GM10266 (cell line): ENCODE measurements around the gene POLR2I.
A peak's percentile ranks its signal among the peaks of the same experiment; 100 is the strongest.
"Not testable (repeated sequence)": the region's sequence is repeated elsewhere in the genome, so short reads cannot be mapped to it uniquely, and the experiment has no call there.

Experiments
- DNase-seq: peaks from one replicate; pipeline ENCODE4 v3.0.0; 2012; ENCODE audit errors: extremely low spot score
- TF ChIP-seq, protein P1 (sequence below): IDR thresholded peaks from 2 replicates; pipeline ENCODE4 v1.5.1; 2012; ENCODE audit warnings: mild to moderate bottlenecking, low read depth; ENCODE audit not compliant: control insufficient read depth, insufficient read depth; ENCODE audit errors: missing control alignments

Gene POLR2I

DNA sequence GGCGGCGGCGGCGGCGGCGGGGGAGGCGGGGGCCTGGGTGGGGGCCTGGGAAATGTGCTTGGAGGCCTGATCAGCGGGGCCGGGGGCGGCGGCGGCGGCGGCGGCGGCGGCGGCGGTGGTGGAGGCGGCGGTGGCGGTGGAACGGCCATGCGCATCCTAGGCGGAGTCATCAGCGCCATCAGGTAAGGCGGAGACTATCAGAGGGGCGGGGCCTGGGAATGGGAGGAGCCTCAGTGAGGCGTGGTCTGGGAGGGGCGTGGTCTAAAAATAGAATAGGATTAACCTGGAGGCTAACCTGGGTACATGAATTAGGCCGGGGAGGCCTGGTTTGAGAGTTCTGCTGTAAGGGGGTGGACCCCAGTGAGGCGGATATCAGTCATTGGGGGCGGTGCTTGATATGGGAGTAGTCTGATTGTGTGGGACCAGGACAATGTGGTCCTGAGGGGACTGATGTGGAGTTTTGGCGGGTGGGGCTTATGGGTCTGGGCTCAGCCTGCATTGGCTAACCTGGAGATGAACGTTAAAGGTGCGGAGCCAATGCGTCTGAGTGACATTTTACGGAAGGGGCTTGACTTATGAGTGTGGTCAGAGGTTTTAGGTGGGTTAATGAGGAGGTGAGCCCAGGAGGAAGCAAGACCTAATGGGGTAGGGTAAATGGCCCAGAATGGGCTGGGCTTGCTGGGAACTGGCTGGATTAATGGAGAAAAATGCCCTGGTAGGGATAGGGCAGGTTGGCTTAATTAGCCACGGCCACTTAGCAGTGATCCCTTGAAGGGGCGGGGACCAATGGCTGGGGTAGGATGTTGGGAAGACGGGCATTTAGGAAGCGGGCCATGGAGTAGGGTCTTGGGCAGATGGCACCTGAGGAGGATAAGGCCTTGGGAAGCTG is 26.6 kb upstream of the POLR2I start:
- TF ChIP-seq, protein P1, sequence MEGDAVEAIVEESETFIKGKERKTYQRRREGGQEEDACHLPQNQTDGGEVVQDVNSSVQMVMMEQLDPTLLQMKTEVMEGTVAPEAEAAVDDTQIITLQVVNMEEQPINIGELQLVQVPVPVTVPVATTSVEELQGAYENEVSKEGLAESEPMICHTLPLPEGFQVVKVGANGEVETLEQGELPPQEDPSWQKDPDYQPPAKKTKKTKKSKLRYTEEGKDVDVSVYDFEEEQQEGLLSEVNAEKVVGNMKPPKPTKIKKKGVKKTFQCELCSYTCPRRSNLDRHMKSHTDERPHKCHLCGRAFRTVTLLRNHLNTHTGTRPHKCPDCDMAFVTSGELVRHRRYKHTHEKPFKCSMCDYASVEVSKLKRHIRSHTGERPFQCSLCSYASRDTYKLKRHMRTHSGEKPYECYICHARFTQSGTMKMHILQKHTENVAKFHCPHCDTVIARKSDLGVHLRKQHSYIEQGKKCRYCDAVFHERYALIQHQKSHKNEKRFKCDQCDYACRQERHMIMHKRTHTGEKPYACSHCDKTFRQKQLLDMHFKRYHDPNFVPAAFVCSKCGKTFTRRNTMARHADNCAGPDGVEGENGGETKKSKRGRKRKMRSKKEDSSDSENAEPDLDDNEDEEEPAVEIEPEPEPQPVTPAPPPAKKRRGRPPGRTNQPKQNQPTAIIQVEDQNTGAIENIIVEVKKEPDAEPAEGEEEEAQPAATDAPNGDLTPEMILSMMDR = no peak
- peak; percentile 96 for DNase-seq

DNA sequence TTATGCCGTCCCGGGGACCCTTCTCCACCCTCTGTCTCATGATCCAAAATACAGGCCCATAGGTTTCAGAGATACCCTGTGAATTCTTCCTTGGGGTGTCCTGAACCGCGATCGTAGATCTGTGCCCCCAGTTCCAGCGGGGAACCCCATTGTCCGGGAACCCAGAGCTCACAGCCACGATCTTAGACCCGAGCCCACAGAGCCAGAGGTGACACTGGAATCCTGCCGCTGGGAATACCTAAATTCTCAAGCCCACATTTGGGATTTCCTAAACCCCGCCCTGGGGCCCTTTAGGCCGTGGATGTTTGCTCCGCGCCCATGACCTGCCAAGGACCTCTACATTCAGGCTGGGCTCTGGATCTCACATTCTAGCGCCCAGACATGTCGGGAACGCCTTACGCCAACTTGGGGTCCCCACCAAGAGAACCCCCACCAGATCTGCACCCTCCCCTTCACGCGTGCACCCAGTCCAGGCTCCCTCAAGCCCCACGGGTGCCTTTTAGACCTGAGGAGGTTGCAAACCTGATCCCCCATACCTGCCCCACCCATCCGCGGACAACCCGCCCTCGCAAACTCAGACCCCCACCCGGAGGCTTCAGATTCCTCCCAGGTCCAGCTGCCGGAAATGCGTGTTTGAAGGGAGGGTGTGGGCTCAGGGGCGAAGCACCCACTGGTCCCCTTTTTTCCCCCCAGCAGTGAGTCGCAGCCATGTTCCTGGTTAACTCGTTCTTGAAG is 25.8 kb upstream of the POLR2I start:
- peak; percentile 89 for DNase-seq

DNA sequence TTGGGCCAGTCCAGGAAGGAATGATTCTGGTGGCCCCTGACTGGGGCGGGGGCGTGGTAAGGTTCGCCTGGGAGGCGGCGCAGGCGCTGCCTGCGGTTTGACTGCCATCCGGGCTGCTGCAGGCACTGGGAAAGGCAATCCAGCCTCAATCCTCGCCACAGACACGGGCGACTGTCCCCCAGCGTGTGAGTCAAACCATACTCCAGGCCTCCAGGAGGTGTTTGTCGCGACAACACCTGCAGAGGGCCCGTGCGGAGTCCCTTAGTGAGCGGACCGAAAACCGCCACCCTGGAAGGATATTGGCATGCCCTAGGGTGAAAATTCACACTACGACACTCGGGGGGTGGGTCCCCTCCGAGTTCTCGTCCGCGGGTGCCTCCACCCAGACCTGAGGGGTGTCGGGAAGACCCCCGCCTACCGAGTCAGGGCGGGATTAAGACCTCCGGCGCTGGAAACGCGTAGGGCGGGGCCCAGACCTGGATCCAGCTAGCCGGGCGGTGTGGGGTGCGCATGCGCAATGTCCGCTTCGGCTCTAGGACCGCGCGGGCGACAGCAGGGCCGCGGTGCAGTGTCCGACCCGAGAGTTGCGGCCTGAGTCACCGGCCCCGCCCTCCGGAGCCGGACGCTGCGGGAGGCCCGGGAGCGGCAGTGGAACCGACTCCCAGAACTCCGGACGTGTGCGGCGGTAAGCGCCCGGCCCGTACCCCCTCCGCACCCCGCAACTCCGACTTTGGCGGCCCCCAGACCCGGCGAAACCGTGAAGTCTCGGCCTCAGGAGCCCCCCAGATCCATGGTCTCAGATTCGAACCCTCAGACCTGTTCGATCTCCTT is 25.0 kb upstream of the POLR2I start, which contains the start of gene CAPNS1:
TSS of gene CAPNS1 (plus strand) at position 594 of the 831 bp plus-strand sequence. CDS start 946 bp downstream, outside the sequence.
- TF ChIP-seq, protein P1 = peak; percentile 5
- peak; percentile 98 for DNase-seq

More for the DNA sequence above, 25.8 kb upstream of the POLR2I start:
- TF ChIP-seq, protein P1 = no peak

DNA sequence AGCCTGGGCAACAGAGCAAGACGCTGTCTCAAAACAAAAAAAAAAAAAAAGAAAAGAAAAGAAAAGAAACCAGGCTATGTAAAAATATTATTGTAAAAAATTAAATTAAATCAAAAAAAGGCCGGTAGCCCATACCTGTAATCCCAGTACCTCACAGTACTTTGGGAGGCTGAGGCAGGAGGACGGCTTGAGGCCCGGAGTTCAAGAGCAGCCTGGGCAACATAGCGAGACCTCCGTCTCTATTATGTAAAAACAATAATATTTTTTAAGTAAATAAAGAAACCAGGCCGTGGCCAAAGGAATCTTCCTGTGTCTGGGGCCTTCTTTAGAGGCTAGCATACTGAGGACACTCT is 24.4 kb upstream of the POLR2I start:
- TF ChIP-seq, protein P1 = no peak
- DNase-seq = no peak

DNA sequence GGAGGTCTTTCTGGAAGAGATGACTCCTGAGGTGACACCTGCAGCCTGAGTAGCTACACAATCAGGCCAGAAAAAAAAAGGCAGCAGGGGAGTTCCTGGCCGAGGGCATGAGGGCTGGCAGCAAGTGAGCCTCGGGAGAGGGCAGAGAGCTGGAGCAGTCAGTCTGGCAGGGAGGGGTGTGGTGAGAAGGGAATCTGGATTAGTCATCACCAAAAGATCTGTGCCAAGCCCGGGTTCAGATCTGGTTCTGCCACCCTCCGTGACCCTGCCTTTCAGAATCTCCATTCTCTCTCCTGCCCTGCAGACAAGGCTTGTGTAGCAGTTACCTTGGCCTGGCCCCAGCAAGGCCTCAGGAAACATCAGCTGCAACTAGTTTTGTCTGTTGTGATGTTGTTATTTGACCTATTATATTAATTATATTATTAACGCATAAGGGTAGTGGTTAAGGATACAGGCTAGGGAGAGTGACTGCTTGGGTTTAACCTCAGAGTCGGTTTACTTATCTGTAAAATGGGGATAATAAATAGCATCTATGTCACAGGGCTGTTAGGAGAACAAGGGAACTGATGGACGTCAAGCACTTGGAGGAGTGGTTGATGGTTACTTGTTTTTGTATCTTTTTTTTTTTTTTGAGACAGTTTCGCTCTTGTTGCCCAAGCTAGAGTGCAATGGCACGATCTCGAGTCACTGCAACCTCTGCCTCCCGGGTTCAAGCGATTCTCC is 22.4 kb upstream of the POLR2I start:
- peak; percentile 5 for DNase-seq
- TF ChIP-seq, protein P1 = no peak

DNA sequence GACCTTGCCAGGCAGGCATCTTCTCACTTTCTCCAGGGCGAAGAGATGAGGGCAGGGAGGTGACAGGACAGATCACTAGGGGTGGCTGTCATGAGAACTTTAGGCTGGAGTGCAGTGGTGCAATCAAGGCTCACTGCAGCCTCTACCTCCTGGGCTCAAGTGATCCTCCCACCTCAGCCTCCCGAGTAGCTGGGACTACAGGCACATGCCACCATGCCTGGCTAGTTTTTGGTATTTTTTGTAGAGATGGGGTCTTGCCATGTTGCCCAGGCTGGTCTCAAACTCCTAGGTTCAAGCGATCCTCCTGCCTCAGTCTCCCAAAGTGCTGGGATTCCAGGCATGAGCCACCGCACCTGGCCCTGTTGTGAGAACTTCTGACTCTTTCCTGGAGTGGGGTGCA is 20.2 kb upstream of the POLR2I start:
- not testable (repeated sequence) for DNase-seq

DNA sequence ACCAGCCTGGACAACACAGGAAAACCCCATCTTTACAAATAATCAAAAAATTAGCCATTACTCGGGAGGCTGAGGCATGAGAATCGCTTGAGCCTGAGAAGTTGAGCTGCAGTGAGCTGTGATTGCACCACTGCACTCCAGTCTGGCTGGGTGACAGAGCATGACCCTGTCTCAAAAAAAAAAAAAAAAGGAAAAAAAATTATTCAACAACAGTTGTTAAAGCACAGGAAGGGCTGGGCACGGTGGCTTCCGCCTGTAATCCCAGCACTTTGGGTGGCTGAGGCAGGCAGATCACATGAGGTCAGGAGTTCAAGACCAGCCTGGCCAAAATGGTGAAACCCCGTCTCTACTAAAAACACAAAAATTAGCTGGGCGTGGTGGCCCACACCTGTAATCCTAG is 16.5 kb upstream of the POLR2I start:
- not testable (repeated sequence) for DNase-seq
